HG03457 (cell line): ENCODE results near the gene PLPPR2.
"Not testable (repeated sequence)": the region's sequence is repeated elsewhere in the genome, so short reads cannot be mapped to it uniquely, and the experiment has no call there.

Experiments
- ATAC-seq: cut with Tn5 transposase; IDR thresholded peaks from one replicate; pipeline ENCODE4 v1.9.1; 2021; ENCODE audit warnings: moderate number of reproducible peaks; ENCODE audit not compliant: unreplicated experiment

The PLPPR2 gene

GRCh38 chr19:11339254-11340098 lies 15.8 kb upstream of the PLPPR2 start, which contains the start of gene RAB3D:
TSS of gene RAB3D (minus strand) at chr19:11339657. CDS start at chr19:11337399, 2,258 bp downstream.
- ATAC-seq, result no peak

DNA sequence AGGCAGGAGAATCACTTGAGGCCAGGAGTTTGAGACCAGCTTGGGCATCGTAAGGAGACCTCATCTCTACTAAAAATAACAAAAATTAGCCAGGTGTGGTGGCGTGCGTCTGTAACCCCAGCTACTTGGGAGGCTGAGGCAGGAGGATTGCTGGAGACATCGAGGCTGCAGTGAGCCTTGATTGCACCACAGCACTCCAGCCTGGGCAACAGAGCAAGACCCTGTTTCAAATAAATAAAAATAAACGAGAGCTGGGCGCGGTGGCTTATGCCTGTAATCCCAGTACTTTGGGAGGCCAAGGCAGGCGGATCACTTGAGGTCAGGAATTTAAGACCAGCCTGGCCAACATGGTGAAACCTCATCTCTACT lies 15.1 kb upstream of the PLPPR2 start:
- not testable (repeated sequence) for ATAC-seq

DNA sequence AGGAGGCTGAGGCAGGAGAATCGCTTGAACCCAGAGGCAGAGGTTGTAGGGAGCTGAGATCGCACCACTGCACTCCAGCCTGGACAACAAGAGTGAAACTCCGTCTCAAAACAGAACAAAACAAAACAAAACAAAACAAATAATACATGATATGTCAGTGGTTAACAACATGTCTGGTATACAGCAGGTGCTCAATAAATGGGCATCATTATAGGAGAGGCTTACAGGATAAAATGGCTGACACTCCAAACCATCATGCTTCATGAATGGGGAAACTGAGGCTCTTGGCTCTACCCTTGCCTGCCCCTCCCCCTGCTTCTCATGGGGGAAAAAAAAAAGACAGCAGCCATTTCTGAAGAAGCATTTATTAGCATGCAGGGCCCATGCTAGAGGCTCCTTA lies 12.8 kb upstream of the PLPPR2 start:
- no peak for ATAC-seq

- ATAC-seq, result no peak
Measured at GRCh38 chr19:11345122-11345803, 10.0 kb upstream of the PLPPR2 start.

GRCh38 chr19:11346104-11346940 lies 8.9 kb upstream of the PLPPR2 start, which contains the start of the genes CCDC159 and TMEM205:
TSS of gene CCDC159 (plus strand) at chr19:11346519. CDS start at chr19:11346607, 88 bp downstream.
TSS of gene TMEM205 (minus strand) at chr19:11346268. CDS start at chr19:11345619, 649 bp downstream.
- peak; percentile 71 for ATAC-seq

- ATAC-seq, result no peak
Measured at GRCh38 chr19:11347546-11348039, 7.6 kb upstream of the PLPPR2 start.

DNA sequence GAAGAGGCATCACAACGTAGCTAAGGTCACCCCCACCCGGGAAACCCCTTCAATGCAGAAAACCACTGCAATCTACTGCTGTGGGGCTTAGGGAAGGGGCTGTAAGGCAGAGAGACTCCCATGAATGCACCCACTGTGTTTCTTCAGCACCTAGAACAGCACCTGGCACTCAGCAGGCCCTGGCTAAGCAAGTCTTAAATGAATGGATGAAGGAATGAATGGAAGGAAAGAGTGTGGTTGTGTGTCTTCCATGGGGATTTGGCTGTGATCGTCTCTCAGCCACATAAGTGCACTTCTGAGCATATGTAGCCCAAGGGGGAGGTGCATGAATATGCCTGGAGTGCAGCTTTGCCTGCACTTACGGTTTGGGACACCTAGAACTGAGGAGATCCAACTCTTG lies 6.1 kb upstream of the PLPPR2 start:
- ATAC-seq, result no peak

- not testable (repeated sequence) for ATAC-seq
Measured at GRCh38 chr19:11354102-11354501, 1.1 kb upstream of the PLPPR2 start.

DNA sequence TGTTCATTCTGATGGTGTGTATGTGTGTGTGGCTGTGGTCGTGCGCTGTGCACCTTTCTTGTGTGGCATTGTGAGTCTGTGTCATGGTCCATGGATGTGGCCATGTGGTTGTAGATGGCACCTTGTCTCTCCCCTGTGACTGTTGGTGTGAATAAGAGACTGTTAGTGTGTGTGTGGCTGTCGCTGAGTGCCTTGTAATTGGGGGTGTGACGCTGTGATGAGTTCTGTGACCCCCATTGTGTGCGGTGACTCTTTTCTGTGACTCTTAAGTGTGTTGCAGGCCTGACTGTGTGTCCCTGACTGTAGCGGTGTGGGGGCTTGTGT lies 804 bp downstream of the PLPPR2 start:
- ATAC-seq, result no peak

GRCh38 chr19:11356676-11357550 lies 1.7 kb downstream of the PLPPR2 start:
- ATAC-seq, result no peak

DNA sequence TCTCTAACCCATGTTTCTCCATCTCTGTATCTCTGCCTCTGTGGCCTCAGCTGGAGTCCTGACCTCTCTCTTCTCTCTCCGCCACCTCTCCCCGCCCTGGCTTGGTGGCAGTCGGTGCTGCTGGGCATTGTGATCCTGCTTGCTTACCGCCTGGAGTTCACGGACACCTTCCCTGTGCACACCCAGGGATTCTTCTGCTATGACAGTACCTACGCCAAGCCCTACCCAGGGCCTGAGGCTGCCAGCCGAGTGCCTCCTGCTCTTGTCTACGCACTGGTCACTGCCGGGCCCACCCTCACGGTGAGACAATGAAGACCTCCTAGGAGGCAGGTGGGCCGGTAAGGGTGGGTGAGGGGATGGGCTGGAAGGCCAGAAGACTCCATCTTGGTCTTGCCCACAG lies 4.2 kb downstream of the PLPPR2 start:
- ATAC-seq, result no peak

- ATAC-seq, result no peak
Measured at GRCh38 chr19:11361037-11361770, 6.0 kb downstream of the PLPPR2 start.

DNA sequence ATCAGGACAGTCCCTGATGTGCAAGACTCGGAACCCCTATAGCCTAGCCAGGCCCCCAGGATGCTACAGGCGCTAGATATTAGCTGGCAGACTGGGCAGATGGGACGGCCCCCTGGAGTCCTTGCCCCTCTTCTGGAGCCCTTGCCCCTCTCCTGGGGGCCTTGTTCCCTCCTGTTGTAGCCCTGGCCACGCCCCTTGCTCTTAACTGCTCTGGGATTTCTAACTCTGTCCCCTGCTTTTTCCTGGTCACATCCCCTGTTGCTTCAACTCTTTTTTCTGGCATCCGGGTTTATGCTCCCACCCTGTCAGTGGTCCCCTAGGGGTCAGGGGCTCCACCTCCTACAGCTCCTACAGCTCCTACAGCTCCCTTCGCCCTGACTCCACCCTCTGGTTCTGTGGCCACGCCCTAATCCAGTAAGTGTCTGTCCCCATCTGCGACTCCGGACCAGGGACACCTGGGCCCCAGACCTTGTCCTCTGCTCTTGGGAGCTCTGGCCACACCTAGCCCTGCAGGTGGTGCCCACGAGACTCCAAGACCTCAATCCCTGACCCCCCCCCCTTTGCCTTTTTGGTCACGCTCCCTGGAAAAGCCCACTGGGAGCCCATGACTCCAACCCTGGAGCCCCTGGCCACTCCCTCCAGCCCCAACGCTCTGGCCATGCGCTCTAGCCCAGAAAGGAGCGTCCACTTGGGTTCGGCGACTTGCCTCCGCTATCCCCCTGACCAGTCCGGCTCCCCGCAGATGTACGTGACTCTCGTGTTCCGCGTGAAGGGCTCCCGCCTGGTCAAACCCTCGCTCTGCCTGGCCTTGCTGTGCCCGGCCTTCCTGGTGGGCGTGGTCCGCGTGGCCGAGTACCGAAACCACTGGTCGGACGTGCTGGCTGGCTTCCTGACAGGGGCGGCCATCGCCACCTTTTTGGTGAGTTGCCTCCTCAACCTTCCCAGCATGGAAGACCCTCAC lies 6.8 kb downstream of the PLPPR2 start:
- no peak for ATAC-seq

- ATAC-seq, result no peak
Measured at GRCh38 chr19:11363881-11364280, 8.6 kb downstream of the PLPPR2 start.

- ATAC-seq, result no peak
Measured at GRCh38 chr19:11364296-11364904, 9.2 kb downstream of the PLPPR2 start.

DNA sequence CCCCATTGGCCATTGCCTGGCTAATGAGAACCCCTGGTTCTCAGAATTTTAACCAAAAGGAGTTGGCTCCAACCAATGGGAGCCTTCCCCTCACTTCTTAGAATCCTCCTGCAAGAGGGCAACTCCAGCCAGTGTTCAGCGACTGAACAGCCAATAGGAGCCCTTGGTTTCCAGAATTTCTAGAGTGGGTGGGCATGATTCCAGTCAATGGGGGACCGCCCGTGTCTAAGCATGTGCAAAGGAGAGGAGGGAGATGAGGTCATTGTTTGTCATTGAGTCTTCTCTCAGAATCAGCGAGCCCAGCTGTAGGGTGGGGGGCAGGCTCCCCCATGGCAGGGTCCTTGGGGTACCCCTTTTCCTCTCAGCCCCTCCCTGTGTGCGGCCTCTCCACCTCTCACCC lies 9.7 kb downstream of the PLPPR2 start:
- ATAC-seq, result no peak

GRCh38 chr19:11365557-11366117 lies 10.4 kb downstream of the PLPPR2 start:
- no peak for ATAC-seq

GRCh38 chr19:11367528-11367927 lies 12.3 kb downstream of the PLPPR2 start:
- ATAC-seq, result no peak
